EH (cell line): ENCODE results near the gene LRPAP1.

Experiments
- DNase-seq: peaks from one replicate; pipeline ENCODE4 v3.0.0-alpha.2; 2015; ENCODE audit warnings: low read depth

The LRPAP1 gene

GRCh38 chr4:3532751-3533422 is 665 bp upstream of the LRPAP1 start:
- DNase-seq: no peak

GRCh38 chr4:3531318-3531878 is 824 bp downstream of the LRPAP1 start:
- peak; percentile 22 for DNase-seq

- no peak for DNase-seq
These were observed 1.5 kb downstream of the LRPAP1 start for GRCh38 chr4:3530663-3531254.

- no peak for DNase-seq
These were observed 2.2 kb downstream of the LRPAP1 start for GRCh38 chr4:3530051-3530450.

GRCh38 chr4:3529363-3529762 is 2.9 kb downstream of the LRPAP1 start:
- DNase-seq: no peak

GRCh38 chr4:3527914-3528876 is 4.0 kb downstream of the LRPAP1 start:
- DNase-seq: no peak

GRCh38 chr4:3527101-3527913 is 4.9 kb downstream of the LRPAP1 start:
- DNase-seq: no peak

- DNase-seq: no peak
These were observed 5.8 kb downstream of the LRPAP1 start for GRCh38 chr4:3526456-3526855.

- no peak for DNase-seq
These were observed 6.4 kb downstream of the LRPAP1 start for GRCh38 chr4:3525532-3526430.

- no peak for DNase-seq
These were observed 7.3 kb downstream of the LRPAP1 start for GRCh38 chr4:3524920-3525319.

GRCh38 chr4:3524349-3524748 is 7.9 kb downstream of the LRPAP1 start:
- no peak for DNase-seq

GRCh38 chr4:3523628-3524221 is 8.5 kb downstream of the LRPAP1 start:
- DNase-seq: no peak

- no peak for DNase-seq
These were observed 9.0 kb downstream of the LRPAP1 start for GRCh38 chr4:3523146-3523627.

GRCh38 chr4:3522651-3523050 is 9.6 kb downstream of the LRPAP1 start:
- no peak for DNase-seq

- DNase-seq: no peak
These were observed 9.9 kb downstream of the LRPAP1 start for GRCh38 chr4:3522326-3522640.

GRCh38 chr4:3521621-3522325 is 10.4 kb downstream of the LRPAP1 start:
- DNase-seq: no peak

GRCh38 chr4:3520796-3521600 is 11.2 kb downstream of the LRPAP1 start:
- DNase-seq: no peak

GRCh38 chr4:3520276-3520675 is 11.9 kb downstream of the LRPAP1 start:
- DNase-seq: no peak
